ENCODE data around the gene LMOD3.

DNA sequence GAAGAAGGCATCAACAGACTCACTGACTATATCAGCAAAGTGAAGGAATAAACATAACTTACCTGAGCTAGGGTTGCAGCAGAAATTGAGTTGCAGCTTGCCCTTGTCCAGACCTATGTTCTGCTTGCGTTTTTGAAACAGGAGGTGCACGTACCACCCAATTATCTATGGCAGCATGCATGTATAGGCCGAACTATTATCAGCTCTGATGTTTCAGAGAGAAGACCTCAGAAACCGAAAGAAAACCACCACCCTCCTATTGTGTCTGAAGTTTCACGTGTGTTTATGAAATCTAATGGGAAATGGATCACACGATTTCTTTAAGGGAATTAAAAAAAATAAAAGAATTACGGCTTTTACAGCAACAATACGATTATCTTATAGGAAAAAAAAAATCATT, 17.8 kb downstream of the LMOD3 start:
- TF ChIP-seq POLR2AphosphoS5 (IDR thresholded peaks at IDR 0.05; ENCODE audit: low read depth) (no peak), SPI1 (IDR thresholded peaks at IDR 0.05; ENCODE audit: borderline replicate concordance, low read depth) (no peak), GABPA (IDR thresholded peaks at IDR 0.05; ENCODE audit: low read depth) (no peak)
- TF ChIP-seq, protein P1, sequence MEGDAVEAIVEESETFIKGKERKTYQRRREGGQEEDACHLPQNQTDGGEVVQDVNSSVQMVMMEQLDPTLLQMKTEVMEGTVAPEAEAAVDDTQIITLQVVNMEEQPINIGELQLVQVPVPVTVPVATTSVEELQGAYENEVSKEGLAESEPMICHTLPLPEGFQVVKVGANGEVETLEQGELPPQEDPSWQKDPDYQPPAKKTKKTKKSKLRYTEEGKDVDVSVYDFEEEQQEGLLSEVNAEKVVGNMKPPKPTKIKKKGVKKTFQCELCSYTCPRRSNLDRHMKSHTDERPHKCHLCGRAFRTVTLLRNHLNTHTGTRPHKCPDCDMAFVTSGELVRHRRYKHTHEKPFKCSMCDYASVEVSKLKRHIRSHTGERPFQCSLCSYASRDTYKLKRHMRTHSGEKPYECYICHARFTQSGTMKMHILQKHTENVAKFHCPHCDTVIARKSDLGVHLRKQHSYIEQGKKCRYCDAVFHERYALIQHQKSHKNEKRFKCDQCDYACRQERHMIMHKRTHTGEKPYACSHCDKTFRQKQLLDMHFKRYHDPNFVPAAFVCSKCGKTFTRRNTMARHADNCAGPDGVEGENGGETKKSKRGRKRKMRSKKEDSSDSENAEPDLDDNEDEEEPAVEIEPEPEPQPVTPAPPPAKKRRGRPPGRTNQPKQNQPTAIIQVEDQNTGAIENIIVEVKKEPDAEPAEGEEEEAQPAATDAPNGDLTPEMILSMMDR (IDR thresholded peaks at IDR 0.05; ENCODE audit: insufficient read depth, low read length) = no peak
- TF ChIP-seq, protein P2, sequence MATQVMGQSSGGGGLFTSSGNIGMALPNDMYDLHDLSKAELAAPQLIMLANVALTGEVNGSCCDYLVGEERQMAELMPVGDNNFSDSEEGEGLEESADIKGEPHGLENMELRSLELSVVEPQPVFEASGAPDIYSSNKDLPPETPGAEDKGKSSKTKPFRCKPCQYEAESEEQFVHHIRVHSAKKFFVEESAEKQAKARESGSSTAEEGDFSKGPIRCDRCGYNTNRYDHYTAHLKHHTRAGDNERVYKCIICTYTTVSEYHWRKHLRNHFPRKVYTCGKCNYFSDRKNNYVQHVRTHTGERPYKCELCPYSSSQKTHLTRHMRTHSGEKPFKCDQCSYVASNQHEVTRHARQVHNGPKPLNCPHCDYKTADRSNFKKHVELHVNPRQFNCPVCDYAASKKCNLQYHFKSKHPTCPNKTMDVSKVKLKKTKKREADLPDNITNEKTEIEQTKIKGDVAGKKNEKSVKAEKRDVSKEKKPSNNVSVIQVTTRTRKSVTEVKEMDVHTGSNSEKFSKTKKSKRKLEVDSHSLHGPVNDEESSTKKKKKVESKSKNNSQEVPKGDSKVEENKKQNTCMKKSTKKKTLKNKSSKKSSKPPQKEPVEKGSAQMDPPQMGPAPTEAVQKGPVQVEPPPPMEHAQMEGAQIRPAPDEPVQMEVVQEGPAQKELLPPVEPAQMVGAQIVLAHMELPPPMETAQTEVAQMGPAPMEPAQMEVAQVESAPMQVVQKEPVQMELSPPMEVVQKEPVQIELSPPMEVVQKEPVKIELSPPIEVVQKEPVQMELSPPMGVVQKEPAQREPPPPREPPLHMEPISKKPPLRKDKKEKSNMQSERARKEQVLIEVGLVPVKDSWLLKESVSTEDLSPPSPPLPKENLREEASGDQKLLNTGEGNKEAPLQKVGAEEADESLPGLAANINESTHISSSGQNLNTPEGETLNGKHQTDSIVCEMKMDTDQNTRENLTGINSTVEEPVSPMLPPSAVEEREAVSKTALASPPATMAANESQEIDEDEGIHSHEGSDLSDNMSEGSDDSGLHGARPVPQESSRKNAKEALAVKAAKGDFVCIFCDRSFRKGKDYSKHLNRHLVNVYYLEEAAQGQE (IDR thresholded peaks at IDR 0.05; ENCODE audit: insufficient replicate concordance, low read depth) = no peak
